ENCODE measurements around the gene ARMC3. TPM values are rescaled to one million over a fixed set of nuclear protein-coding genes. Genes with fewer than 3 reads are reported as not detected.

The ARMC3 gene
- polyA plus RNA-seq, 3 donors: not detected

- no peak overlapping the region for H3K4me3 Mint-ChIP-seq
- H3K4me2 ChIP-seq (replicated peaks; ENCODE audit: extremely low read depth, low read length, poor library complexity, severe bottlenecking): no peak overlapping the region
- peaks cover 9% of the 10 kb centered on the region for H3K4me1 Mint-ChIP-seq
- no peaks in the 10 kb centered on the region for H3K27me3 ChIP-seq (ENCODE audit: control insufficient read depth in 2 of 2, insufficient read depth in 2 of 2, low read length in 2 of 2)
- no peak for DNase-seq
- no peak overlapping the region for H3K4me3 ChIP-seq (replicated peaks in 1 of 3; ENCODE audit: low read depth in 2 of 3, low read length in 3 of 3)
- intact Hi-C loops (cut with micrococcal nuclease): no loop called here
- H3K27me3 Mint-ChIP-seq (ENCODE audit: low read depth in 3 of 3): peaks cover 0 to 4% (median 2%) of the 10 kb centered on the region in 3 donors
- no peaks in the 10 kb centered on the region for H3K4me1 ChIP-seq (ENCODE audit: control insufficient read depth in 1 of 2, insufficient read depth in 2 of 2, low read length in 2 of 2)
- no CpG with 5 or more reads among the region's 1 CpG for WGBS (ENCODE audit: insufficient coverage)
- H3K9ac ChIP-seq (ENCODE audit: insufficient read depth, low read length, poor library complexity, severe bottlenecking): no peak overlapping the region
- H3K36me3 Mint-ChIP-seq: no peaks in the 10 kb centered on the region
- H4K20me1 ChIP-seq (ENCODE audit: insufficient read depth, low read length): no peaks in the 10 kb centered on the region
- H2AFZ ChIP-seq (ENCODE audit: insufficient read depth, low read depth, low read length, poor library complexity, severe bottlenecking): no peak overlapping the region
- H3K79me2 ChIP-seq (ENCODE audit: insufficient read depth, low read length): no peaks in the 10 kb centered on the region
- H3K27ac ChIP-seq (ENCODE audit: low read depth in 1 of 2, low read length in 2 of 2): no peak overlapping the region
- no peak overlapping the region for H3K27ac Mint-ChIP-seq
- peaks cover 0 to 3% (median 0%) of the 10 kb centered on the region in 7 donors for H3K9me3 Mint-ChIP-seq
- TF ChIP-seq CTCF (IDR thresholded peaks at IDR 0.05): no peak
- no peaks in the 10 kb centered on the region for H3K36me3 ChIP-seq (replicated peaks in 1 of 2; ENCODE audit: control insufficient read depth in 1 of 2, insufficient read depth in 2 of 2, low read length in 2 of 2)
- no peaks in the 10 kb centered on the region for H3K9me3 ChIP-seq (replicated peaks in 1 of 2; ENCODE audit: control insufficient read depth in 1 of 2, insufficient read depth in 1 of 2, low read length in 2 of 2)
Measured at GRCh38 chr10:23053036-23053435, 125.2 kb downstream of the ARMC3 start.

- no peaks in the 10 kb centered on the region for H3K9me3 ChIP-seq (replicated peaks in 1 of 2; ENCODE audit: control insufficient read depth in 1 of 2, insufficient read depth in 1 of 2, low read length in 2 of 2)
- Mint-ChIP-seq H3K27me3 (ENCODE audit: low read depth in 3 of 3) (peaks cover 0 to 2% (median 1%) of the 10 kb centered on the region in 3 donors), H3K4me1 (peaks cover 9% of the 10 kb centered on the region), H3K9me3 (peaks cover 0 to 13% (median 6%) of the 10 kb centered on the region in 7 donors), H3K27ac (no peak overlapping the region), H3K4me3 (no peak overlapping the region), H3K36me3 (no peaks in the 10 kb centered on the region)
- no CpG with 5 or more reads among the region's 7 CpGs for whole genome bisulfite sequencing (ENCODE audit: insufficient coverage)
- no peak overlapping the region for H2AFZ ChIP-seq (ENCODE audit: insufficient read depth, low read depth, low read length, poor library complexity, severe bottlenecking)
- H3K36me3 ChIP-seq (replicated peaks in 1 of 2; ENCODE audit: control insufficient read depth in 1 of 2, insufficient read depth in 2 of 2, low read length in 2 of 2): no peaks in the 10 kb centered on the region
- H3K27me3 ChIP-seq (ENCODE audit: control insufficient read depth in 2 of 2, insufficient read depth in 2 of 2, low read length in 2 of 2): no peaks in the 10 kb centered on the region
- intact Hi-C loops (cut with micrococcal nuclease): no loop called here
- H4K20me1 ChIP-seq (ENCODE audit: insufficient read depth, low read length): no peaks in the 10 kb centered on the region
- no peaks in the 10 kb centered on the region for H3K79me2 ChIP-seq (ENCODE audit: insufficient read depth, low read length)
- no peak for DNase-seq
- no peak overlapping the region for H3K9ac ChIP-seq (ENCODE audit: insufficient read depth, low read length, poor library complexity, severe bottlenecking)
- H3K27ac ChIP-seq (ENCODE audit: low read depth in 1 of 2, low read length in 2 of 2): no peak overlapping the region
- no peak overlapping the region for H3K4me3 ChIP-seq (replicated peaks in 1 of 3; ENCODE audit: low read depth in 2 of 3, low read length in 3 of 3)
- TF ChIP-seq CTCF (IDR thresholded peaks at IDR 0.05): no peak
- no peaks in the 10 kb centered on the region for H3K4me1 ChIP-seq (ENCODE audit: control insufficient read depth in 1 of 2, insufficient read depth in 2 of 2, low read length in 2 of 2)
- no peak overlapping the region for H3K4me2 ChIP-seq (replicated peaks; ENCODE audit: extremely low read depth, low read length, poor library complexity, severe bottlenecking)
Measured at GRCh38 chr10:23055424-23056185, 127.8 kb downstream of the ARMC3 start.
